HFF-Myc (cell line): ENCODE results near the gene PHC3.

Experiments used
- DNase-seq: peaks from one replicate; pipeline ENCODE4 v3.0.0-alpha.2; 2011; ENCODE audit warnings: low read depth; ENCODE audit errors: extremely low read depth
- H3K4me3 ChIP-seq: replicated peaks from 2 replicates; pipeline ENCODE4 v1.5.1; 2011; ENCODE audit warnings: low read depth, mild to moderate bottlenecking, control low read depth, low read length
- TF ChIP-seq, protein P1 (sequence below): IDR thresholded peaks from 2 replicates; pipeline ENCODE4 v1.5.1; 2012; ENCODE audit warnings: mild to moderate bottlenecking, low read depth, low read length, control low read depth; ENCODE audit errors: missing control alignments

Gene PHC3

DNA sequence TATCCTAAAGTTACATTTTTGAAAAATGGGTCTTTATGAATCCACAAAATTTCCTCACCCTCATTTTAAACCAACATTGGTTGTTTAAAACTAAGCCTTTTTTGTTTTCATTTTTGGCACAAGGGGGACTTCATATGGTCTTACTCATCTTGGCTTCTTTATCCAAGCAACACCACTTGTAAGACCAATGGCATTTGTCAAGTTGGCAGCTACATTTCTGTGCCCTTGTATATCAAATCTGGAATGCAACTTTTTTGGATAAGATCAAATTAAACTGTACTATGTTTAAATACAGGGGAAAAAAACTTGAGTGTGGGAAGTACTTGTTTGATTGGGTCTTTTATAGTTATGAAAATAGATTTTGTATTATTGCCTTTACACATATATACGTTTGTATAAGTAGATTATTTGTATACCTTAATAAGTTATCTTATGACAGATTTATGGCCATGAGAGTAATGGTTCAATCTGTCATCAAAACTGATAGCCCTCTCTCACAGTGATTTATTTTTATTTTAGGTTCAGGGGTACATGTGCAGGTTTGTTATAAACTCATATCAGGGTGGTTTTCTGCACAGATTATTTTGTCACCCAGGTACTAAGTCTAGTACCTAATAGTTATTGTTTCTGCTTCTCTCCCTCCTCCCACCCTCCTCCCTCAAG lies 100.3 kb downstream of the PHC3 start:
- H3K4me3 ChIP-seq: no peak overlapping the region

DNA sequence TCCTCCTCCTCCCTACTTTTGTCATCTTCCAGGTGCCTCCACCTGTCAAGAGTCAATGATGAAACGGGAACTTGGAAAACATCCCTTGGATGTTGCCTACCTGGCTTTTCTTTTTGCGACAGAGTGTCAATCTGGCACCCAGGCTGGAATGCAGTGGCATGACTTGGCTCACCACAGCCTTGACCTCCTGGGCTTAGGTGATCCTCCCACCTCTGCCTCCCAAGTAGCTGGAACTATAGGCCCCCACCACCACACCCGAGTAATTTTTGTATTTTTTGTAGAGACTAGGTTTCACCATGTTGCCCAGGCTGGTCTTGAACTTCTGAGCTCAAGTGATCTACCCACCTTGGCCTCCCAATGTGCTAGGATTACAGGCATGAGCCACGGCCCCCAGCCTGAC lies 100.9 kb downstream of the PHC3 start:
- TF ChIP-seq, protein P1, sequence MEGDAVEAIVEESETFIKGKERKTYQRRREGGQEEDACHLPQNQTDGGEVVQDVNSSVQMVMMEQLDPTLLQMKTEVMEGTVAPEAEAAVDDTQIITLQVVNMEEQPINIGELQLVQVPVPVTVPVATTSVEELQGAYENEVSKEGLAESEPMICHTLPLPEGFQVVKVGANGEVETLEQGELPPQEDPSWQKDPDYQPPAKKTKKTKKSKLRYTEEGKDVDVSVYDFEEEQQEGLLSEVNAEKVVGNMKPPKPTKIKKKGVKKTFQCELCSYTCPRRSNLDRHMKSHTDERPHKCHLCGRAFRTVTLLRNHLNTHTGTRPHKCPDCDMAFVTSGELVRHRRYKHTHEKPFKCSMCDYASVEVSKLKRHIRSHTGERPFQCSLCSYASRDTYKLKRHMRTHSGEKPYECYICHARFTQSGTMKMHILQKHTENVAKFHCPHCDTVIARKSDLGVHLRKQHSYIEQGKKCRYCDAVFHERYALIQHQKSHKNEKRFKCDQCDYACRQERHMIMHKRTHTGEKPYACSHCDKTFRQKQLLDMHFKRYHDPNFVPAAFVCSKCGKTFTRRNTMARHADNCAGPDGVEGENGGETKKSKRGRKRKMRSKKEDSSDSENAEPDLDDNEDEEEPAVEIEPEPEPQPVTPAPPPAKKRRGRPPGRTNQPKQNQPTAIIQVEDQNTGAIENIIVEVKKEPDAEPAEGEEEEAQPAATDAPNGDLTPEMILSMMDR: no peak
- no peak for DNase-seq
- H3K4me3 ChIP-seq: no peak overlapping the region

More for the DNA sequence above, 100.3 kb downstream of the PHC3 start:
- TF ChIP-seq, protein P1: no peak
- no peak for DNase-seq

GRCh38 chr3:170079536-170080165 lies 101.9 kb downstream of the PHC3 start:
- no peak for DNase-seq
- H3K4me3 ChIP-seq: no peak overlapping the region
- TF ChIP-seq, protein P1: no peak

GRCh38 chr3:170078620-170079281 lies 102.8 kb downstream of the PHC3 start:
- H3K4me3 ChIP-seq: no peak overlapping the region
- DNase-seq: no peak

GRCh38 chr3:170077361-170077760 lies 104.2 kb downstream of the PHC3 start:
- no peak for DNase-seq
- TF ChIP-seq, protein P1: no peak

More at GRCh38 chr3:170078620-170079281, 102.8 kb downstream of the PHC3 start:
- TF ChIP-seq, protein P1: no peak

GRCh38 chr3:170076715-170077238 lies 104.8 kb downstream of the PHC3 start:
- peak; percentile 44 for DNase-seq
- TF ChIP-seq, protein P1: no peak
- no peak overlapping the region for H3K4me3 ChIP-seq

More at GRCh38 chr3:170077361-170077760, 104.2 kb downstream of the PHC3 start:
- no peak overlapping the region for H3K4me3 ChIP-seq
